ENCODE results near the gene GFM2.
"Not testable (repeated sequence)": the region's sequence is repeated elsewhere in the genome, so short reads cannot be mapped to it uniquely, and the experiment has no call there.

Gene GFM2

GRCh38 chr5:74766849-74767578 lies at the start of gene GFM2, which contains the start of gene NSA2:
Gene GFM2 (minus strand): TSS chr5:74767117. CDS start chr5:74763742, 3,375 bp downstream.
Gene NSA2 (plus strand): TSS chr5:74767249. CDS start chr5:74767361, 112 bp downstream.
- FAIRE-seq (peak; percentile 92), DNase-seq (ENCODE audit: insufficient read length, low spot score) (peak; percentile 18)

DNA sequence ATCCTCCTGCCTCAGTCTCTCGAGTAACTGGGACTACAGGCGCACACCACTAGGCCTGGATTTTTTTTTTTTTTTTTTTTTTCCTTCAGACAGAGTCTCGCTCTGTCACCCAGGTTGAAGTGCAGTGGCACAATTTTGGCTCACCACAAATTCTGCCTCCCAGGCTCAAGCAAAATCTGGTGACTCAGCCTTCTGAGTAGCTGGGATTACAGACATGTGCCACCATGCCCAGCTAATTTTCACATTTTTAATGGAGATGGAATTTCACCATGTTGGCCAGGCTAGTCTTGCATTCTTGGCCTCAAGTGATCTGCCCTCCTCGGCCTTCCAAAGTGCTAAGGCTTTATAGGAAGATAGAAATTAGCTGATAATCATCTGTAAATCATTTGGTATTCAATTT lies 44.0 kb upstream of the GFM2 start:
- no peak for FAIRE-seq
- no peak for DNase-seq (ENCODE audit: insufficient read length, low spot score)

DNA sequence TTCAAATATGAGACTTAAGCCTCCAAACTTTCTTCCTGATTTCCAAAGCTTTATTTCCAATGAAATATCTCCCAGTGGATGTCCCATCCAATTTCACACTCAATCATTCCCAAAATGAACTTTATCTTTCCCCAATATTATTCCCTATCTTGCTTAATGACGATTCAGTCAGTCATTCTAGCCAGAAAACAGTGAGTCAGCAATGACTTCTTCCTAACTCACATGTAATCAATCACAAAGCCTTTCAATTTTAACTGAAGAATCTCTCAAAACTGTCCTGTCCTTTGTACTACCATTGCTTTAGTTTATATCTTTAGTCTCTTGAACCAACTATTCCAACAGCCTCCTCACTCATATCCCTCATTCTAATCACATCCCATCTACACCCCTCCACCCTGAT lies 35.0 kb upstream of the GFM2 start:
- no peak for DNase-seq (ENCODE audit: insufficient read length, low spot score)
- FAIRE-seq = no peak

DNA sequence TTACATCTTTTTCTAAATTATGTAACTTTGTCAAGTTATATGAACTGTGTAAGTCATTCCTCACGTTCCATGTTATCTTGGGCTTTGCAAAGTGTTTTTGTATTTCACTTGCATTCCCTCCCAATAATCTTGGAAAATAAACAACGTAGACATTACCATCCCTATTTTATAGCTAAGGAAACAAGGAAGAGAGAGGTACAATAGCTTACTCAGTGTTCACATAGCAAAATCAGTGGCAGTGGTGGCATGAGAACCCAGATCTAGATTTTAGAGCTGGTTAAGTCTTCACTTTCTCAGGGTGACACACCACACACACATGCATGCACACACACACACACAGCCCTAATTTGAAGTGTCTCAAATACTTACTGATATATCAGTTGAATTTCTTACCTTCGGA lies 34.3 kb upstream of the GFM2 start:
- no peak for FAIRE-seq
- DNase-seq (ENCODE audit: insufficient read length, low spot score) = no peak

DNA sequence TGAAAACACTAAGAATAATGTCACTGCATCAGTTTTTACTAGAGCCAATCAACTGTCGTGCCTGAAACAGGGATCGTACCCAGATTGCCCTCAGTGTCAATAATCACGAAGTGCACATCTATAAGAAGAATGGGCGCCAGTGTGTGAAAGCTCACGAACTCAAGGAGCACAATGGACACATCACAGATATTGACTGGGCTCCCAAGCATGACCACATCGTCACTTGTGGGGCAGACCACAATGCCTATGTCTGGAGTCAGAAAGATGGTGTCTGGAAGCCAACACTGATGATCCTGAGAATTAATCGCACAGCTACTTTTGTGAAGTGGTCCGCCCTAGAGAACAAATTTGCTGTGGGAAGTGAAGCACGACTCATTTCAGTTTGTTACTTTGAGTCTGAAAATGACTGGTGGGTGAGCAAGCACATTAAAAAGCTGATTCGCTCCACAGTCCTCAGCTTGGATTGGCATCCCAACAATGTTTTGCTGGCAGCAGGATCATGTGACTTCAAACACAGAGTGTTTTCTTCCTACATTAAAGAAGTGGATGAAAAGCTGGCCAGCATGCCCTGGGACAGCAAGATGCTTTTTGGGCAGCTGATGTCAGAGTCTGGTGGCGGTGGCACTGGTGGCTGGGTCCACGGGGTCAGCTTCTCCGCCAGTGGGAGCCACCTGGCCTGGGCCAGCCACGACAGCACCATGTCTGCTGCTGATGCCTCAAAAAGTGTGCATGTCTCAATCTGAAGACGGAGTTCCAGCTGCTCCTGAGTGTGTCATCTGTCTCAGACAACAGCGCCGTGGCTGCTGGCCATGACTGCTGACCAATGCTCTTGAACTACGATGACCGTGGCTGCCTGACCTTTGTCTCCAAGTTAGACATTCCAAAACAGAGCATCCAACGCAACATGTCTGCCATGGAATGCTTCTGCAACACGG lies 32.3 kb upstream of the GFM2 start:
- FAIRE-seq (no peak), DNase-seq (ENCODE audit: insufficient read length, low spot score) (no peak)

GRCh38 chr5:74791669-74792068 lies 24.8 kb upstream of the GFM2 start:
- not testable (repeated sequence) for FAIRE-seq; DNase-seq (ENCODE audit: insufficient read length, low spot score)

GRCh38 chr5:74787424-74787823 lies 20.5 kb upstream of the GFM2 start:
- FAIRE-seq = no peak
- no peak for DNase-seq (ENCODE audit: insufficient read length, low spot score)

DNA sequence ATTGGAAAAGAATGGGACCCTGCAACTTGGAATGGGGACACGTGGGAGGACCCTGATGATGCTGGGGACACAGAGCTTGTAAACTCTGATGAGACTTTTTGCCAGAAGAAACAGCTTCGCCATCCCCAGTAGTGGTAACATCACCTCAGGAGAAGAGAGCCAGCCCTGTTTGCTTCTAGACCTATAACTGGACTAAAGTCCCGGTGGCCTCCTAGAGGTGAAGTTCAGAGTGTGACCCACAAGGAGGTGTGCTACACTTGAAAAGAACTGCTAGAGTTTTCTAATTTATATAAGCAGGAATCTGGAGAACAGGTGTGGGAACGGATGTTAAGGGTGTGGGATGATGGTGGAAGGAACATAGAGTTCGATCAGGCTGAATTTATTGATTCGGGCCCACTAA lies 19.9 kb upstream of the GFM2 start:
- DNase-seq (ENCODE audit: insufficient read length, low spot score) (no peak), FAIRE-seq (no peak)

- FAIRE-seq (no peak), DNase-seq (ENCODE audit: insufficient read length, low spot score) (no peak)
Measured at GRCh38 chr5:74778609-74779008, 11.7 kb upstream of the GFM2 start.

DNA sequence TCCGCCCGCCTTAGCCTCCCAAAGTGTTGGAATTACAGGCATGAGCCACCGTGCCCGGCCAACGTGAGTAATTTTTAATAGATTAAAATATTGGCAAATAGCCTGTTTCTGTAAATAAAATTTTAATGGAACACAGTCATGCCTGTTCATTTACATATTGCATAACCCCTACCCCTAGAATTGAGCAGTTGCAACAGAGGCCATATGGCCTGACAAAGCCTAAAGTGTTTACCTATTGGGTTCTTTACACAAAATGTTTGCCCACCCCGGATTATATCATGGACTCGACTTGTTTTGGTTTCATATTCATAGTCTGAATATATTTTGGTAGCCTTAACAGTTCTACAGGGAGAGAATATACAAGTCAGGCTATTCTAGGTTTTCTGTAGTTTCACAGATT lies 5.4 kb upstream of the GFM2 start:
- no peak for DNase-seq (ENCODE audit: insufficient read length, low spot score)
- no peak for FAIRE-seq

- peak; percentile 66 for FAIRE-seq
- DNase-seq (ENCODE audit: insufficient read length, low spot score) = peak; percentile 3
Measured at GRCh38 chr5:74767579-74767913, 629 bp upstream of the GFM2 start.

GRCh38 chr5:74766418-74766848 lies 484 bp downstream of the GFM2 start:
- peak; percentile 63 for FAIRE-seq
- DNase-seq (ENCODE audit: insufficient read length, low spot score) = peak; percentile 28

DNA sequence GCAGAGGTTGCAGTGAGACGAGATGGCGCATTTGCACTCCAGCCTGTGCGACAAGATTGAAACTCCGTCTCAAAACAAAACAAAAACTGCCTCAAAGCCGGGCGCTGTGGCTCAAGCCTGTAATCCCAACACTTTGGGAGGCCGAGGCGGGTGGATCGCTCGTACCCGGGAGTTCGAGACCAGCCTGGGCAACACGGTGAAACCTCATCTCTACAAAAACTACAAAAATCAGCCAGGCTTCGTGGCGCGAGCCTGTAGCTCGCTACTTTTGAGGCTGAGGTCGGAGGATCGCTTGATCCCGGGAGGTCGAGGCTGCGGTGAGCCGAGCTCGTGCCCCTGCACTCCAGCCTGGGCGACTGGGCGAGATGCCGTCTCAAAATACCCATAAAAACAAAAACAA lies 988 bp downstream of the GFM2 start:
- FAIRE-seq (no peak), DNase-seq (ENCODE audit: insufficient read length, low spot score) (no peak)

GRCh38 chr5:74765201-74765600 lies 1.7 kb downstream of the GFM2 start:
- no peak for FAIRE-seq
- no peak for DNase-seq (ENCODE audit: insufficient read length, low spot score)

GRCh38 chr5:74763504-74763903 lies 3.4 kb downstream of the GFM2 start:
- DNase-seq (ENCODE audit: insufficient read length, low spot score) (no peak), FAIRE-seq (no peak)

GRCh38 chr5:74762599-74762998 lies 4.3 kb downstream of the GFM2 start:
- DNase-seq (ENCODE audit: insufficient read length, low spot score) (no peak), FAIRE-seq (no peak)

- DNase-seq (ENCODE audit: insufficient read length, low spot score) (no peak), FAIRE-seq (no peak)
Measured at GRCh38 chr5:74761241-74761640, 5.7 kb downstream of the GFM2 start.

GRCh38 chr5:74748742-74749141 lies 18.2 kb downstream of the GFM2 start:
- not testable (repeated sequence) for DNase-seq (ENCODE audit: insufficient read length, low spot score); FAIRE-seq

DNA sequence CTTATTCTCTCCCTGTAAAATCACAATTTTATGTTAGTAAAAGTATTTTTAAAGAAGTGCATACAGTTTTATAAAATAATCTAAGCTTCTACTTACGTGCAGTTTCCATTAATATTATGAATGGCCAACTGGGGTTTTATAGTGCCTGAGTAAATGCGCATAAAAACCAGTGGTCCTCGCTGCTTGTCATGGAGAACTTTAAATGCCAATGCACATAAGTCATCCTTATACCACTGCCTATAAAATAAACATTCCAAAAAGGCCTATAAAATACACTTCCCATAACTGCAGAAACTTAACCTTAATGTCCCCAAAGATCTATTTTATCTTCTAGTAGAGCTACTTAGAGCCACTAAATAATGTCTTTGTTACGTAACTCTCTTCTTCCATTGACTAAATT lies 28.5 kb downstream of the GFM2 start:
- DNase-seq (ENCODE audit: insufficient read length, low spot score) = no peak
- no peak for FAIRE-seq

- no peak for DNase-seq (ENCODE audit: insufficient read length, low spot score)
- no peak for FAIRE-seq
Measured at GRCh38 chr5:74736759-74737158, 30.2 kb downstream of the GFM2 start.

DNA sequence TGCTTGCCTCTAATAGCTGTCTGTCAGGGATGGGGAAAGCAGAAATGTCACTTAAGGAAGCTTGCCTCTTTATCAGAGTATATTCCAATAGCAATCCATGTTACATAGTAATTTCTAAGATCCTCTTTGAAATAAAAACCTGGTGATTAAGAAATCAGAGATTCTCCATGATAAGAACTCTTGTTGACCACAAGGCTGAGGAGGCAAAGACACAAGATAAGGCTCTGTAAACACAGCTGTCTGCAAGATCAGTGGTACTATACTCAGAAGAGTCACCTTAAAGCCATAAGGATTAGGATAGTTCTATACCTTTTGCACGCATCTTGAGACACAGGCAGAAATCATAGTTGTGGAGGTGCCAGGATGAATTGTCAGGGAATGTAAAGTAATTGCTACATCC lies 41.6 kb downstream of the GFM2 start:
- no peak for DNase-seq (ENCODE audit: insufficient read length, low spot score)
- FAIRE-seq = no peak

GRCh38 chr5:74722271-74722670 lies 44.6 kb downstream of the GFM2 start:
- DNase-seq (ENCODE audit: insufficient read length, low spot score) (no peak), FAIRE-seq (no peak)

Measured in GM19239 (cell line).